Measurements from ENCODE around the gene SIX6. TPM values are rescaled to one million over a fixed set of nuclear protein-coding genes. Genes with fewer than 3 reads are reported as not detected.

The SIX6 gene
- total and polyA plus RNA-seq, 4 donors: not detected

DNA sequence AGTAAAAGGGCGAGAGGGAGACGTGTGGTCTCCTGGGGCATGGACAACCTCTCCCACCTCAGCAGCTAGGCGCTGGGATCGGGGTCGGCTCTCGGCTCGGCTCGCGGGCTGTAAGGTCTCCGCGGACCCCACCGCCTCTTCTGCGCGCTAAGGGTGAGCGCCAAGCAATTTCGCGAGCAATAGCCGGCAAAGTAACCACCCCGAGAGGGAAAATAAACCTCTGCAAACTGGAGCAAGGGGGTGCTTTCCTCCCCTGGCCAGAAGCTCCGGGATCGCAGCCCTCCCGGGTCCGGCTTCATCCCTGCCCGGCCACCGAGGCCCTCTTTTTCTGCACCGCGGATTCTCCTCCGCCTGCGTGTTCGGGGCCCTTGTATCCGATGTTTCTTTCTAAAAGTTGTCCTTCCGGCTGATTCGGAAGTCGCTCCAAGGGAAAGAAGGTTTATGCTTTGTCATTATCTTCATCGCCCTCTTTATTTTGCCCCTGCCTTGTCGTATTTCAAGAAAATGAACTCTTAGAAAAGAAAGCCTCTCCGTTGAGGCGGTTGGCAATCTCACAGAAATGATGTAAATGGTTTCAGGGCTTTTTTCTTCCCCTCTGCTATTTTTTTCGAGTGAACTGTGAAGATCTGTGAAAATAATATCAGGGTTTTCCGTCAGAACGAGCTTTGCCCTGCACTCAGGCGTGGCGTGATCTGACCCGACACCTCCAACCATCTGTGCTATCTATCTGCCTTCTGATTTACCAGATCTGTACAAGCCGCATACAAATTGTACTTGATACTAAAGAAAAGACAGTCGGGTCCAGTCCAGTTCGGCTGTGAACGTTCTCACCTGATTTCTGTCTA, 1.7 kb upstream of the SIX6 start:
- 7% methylated on average over 48 of the region's 48 CpGs for WGBS
- H3K4me1 ChIP-seq (ENCODE audit: control insufficient read depth in 4 of 4, insufficient read depth in 4 of 4, low read length in 3 of 4): peaks cover 10 to 31% (median 16%) of the 10 kb centered on the region in 4 donors
- H3K27ac ChIP-seq (ENCODE audit: low read depth in 1 of 2, low read length in 2 of 2): no peak overlapping the region
- H3K9me3 ChIP-seq (ENCODE audit: control insufficient read depth in 4 of 4, low read length in 3 of 4): peaks cover 0 to 3% (median 0%) of the 10 kb centered on the region in 4 donors
- no peak overlapping the region for H3K4me3 ChIP-seq (ENCODE audit: low read depth in 1 of 3, low read length in 3 of 3)
- H3K36me3 ChIP-seq (ENCODE audit: control insufficient read depth in 4 of 4, insufficient read depth in 3 of 4, low read depth in 1 of 4, low read length in 3 of 4): no peaks in the 10 kb centered on the region
- no peak for DNase-seq (ENCODE audit: low spot score)
- H3K27me3 ChIP-seq (ENCODE audit: control insufficient read depth in 4 of 4, insufficient read depth in 4 of 4, low read length in 3 of 4): peaks cover 14 to 40% (median 28%) of the 10 kb centered on the region in 4 donors
- TF ChIP-seq, protein P1, sequence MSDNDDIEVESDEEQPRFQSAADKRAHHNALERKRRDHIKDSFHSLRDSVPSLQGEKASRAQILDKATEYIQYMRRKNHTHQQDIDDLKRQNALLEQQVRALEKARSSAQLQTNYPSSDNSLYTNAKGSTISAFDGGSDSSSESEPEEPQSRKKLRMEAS (IDR thresholded peaks at IDR 0.05): no peak
- TF ChIP-seq REST (IDR thresholded peaks at IDR 0.05): no peak
- TF ChIP-seq, protein P2, sequence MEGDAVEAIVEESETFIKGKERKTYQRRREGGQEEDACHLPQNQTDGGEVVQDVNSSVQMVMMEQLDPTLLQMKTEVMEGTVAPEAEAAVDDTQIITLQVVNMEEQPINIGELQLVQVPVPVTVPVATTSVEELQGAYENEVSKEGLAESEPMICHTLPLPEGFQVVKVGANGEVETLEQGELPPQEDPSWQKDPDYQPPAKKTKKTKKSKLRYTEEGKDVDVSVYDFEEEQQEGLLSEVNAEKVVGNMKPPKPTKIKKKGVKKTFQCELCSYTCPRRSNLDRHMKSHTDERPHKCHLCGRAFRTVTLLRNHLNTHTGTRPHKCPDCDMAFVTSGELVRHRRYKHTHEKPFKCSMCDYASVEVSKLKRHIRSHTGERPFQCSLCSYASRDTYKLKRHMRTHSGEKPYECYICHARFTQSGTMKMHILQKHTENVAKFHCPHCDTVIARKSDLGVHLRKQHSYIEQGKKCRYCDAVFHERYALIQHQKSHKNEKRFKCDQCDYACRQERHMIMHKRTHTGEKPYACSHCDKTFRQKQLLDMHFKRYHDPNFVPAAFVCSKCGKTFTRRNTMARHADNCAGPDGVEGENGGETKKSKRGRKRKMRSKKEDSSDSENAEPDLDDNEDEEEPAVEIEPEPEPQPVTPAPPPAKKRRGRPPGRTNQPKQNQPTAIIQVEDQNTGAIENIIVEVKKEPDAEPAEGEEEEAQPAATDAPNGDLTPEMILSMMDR (IDR thresholded peaks at IDR 0.05; ENCODE audit: low read depth, low read length, missing input control): no peak
- TF ChIP-seq NR2F2 (IDR thresholded peaks at IDR 0.05): no peak
- H3K9ac ChIP-seq (ENCODE audit: low read depth in 1 of 2, low read length in 2 of 2): no peak overlapping the region

DNA sequence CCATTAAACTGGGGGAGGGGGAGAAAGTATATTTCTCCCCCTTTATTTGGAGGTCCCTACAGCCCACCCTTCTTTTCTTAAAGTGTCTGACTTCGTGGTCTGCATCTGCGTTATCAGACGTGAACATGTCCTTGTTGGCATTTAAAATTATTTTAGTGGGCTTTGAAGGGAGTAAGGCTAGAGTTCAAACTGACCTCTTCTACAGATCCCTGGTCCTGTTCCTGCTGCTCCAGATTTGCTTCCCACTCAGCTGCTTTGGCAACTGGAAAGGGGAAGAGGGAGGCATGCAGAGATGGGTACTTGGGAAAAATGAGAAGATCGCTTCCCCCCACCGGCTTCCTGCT, 611 bp upstream of the SIX6 start:
- Histone ChIP-seq H3K36me3 (ENCODE audit: control insufficient read depth in 4 of 4, insufficient read depth in 3 of 4, low read depth in 1 of 4, low read length in 3 of 4) (no peaks in the 10 kb centered on the region), H3K4me1 (ENCODE audit: control insufficient read depth in 4 of 4, insufficient read depth in 4 of 4, low read length in 3 of 4) (peaks cover 10 to 31% (median 16%) of the 10 kb centered on the region in 4 donors), H3K27me3 (ENCODE audit: control insufficient read depth in 4 of 4, insufficient read depth in 4 of 4, low read length in 3 of 4) (peaks cover 14 to 52% (median 32%) of the 10 kb centered on the region in 4 donors), H3K9ac (ENCODE audit: low read depth in 1 of 2, low read length in 2 of 2) (no peak overlapping the region), H3K4me3 (ENCODE audit: low read depth in 1 of 3, low read length in 3 of 3) (no peak overlapping the region), H3K27ac (ENCODE audit: low read depth in 1 of 2, low read length in 2 of 2) (no peak overlapping the region), H3K9me3 (ENCODE audit: control insufficient read depth in 4 of 4, low read length in 3 of 4) (peaks cover 0 to 3% (median 0%) of the 10 kb centered on the region in 4 donors)
- WGBS: 4% methylated on average over 5 of the region's 5 CpGs
- DNase-seq (ENCODE audit: low spot score): no peak
- TF ChIP-seq NR2F2 (IDR thresholded peaks at IDR 0.05) (no peak), REST (IDR thresholded peaks at IDR 0.05) (no peak), FOXA2 (IDR thresholded peaks at IDR 0.05) (no peak), YY1 (IDR thresholded peaks at IDR 0.05) (no peak), JUND (IDR thresholded peaks at IDR 0.05) (no peak), HNF4G (IDR thresholded peaks at IDR 0.05) (no peak), HNF4A (conservative IDR thresholded peaks at IDR 0.05) (no peak), TAF1 (conservative IDR thresholded peaks at IDR 0.05) (no peak)
- TF ChIP-seq, protein P2 (IDR thresholded peaks at IDR 0.05; ENCODE audit: low read depth, low read length, missing input control): no peak
